Gastroesophageal sphincter (tissue), 4 donors: ENCODE data around the gene CLDN22. TPM values are rescaled to one million over a fixed set of nuclear protein-coding genes. Genes with fewer than 3 reads are reported as not detected.

ENCODE experiments used
- ATAC-seq: fragments of 150-250 bp; one replicate; pipeline ENCODE4 v1.9.1; 2016; ENCODE audit warnings: mild to moderate bottlenecking, moderate library complexity
- H3K27ac ChIP-seq, 4 donors: fragments of 200-600 bp; sonication (generic) in 3 of 4; 1 replicate in 3 of 4; 2 replicates in 1 of 4; pipeline ENCODE4 v1.5.1; 2016 to 2019
- H3K27me3 ChIP-seq: fragments of 200-600 bp; sonication (generic); one replicate; pipeline ENCODE4 v1.5.1; 2019
- H3K36me3 ChIP-seq, 2 donors: fragments of 200-600 bp; sonication (generic); one replicate each; pipeline ENCODE4 v1.5.1; 2019; ENCODE audit warnings: control low read depth in 1 of 2
- H3K4me1 ChIP-seq, 3 donors: fragments of 200-600 bp; sonication (generic); 1 replicate in 2 of 3; 2 replicates in 1 of 3; pipeline ENCODE4 v1.5.1; 2016 to 2019; ENCODE audit warnings: control low read depth in 2 of 3
- H3K4me3 ChIP-seq, 2 donors: fragments of 200-600 bp; sonication (generic); one replicate each; pipeline ENCODE4 v1.5.1; 2019; ENCODE audit warnings: mild to moderate bottlenecking in 1 of 2, moderate library complexity in 1 of 2
- H3K9me3 ChIP-seq, 3 donors: fragments of 200-600 bp; sonication (generic); one replicate each; pipeline ENCODE4 v1.5.1; 2017 to 2019; ENCODE audit warnings: control low read depth in 2 of 3
- EP300 ChIP-seq: sonication (generic); formaldehyde crosslinking; IDR thresholded peaks from one replicate; pipeline ENCODE4 v1.6.1; 2017; ENCODE audit warnings: antibody characterized with exemption, mild to moderate bottlenecking
- POLR2A ChIP-seq, 2 donors: fragments of 450-650 bp; IDR thresholded peaks; one replicate each; pipeline ENCODE4 v1.6.1; 2017; ENCODE audit warnings: antibody characterized with exemption in 2 of 2, mild to moderate bottlenecking in 2 of 2, moderate library complexity in 1 of 2
- POLR2AphosphoS5 ChIP-seq: sonication (generic); formaldehyde crosslinking; IDR thresholded peaks from one replicate; pipeline ENCODE4 v1.6.1; 2017; ENCODE audit warnings: antibody characterized with exemption
- WGBS, 2 donors: methylation state at CpG; one replicate each; pipeline ENCODE4 v1.1.5; 2018; ENCODE audit warnings: low coverage in 1 of 2; 5-methylcytosine and 5-hydroxymethylcytosine counted together
- total RNA-seq, 4 donors: library from RNA; depleted of rRNA; stranded (reverse); fragments of >200 nt; gene quantifications; one replicate each; pipeline ENCODE4 v1.1.0, GENCODE V29; 2016
- TF ChIP-seq, protein P1 (sequence below), 4 experiments: fragments of 200-600 bp in 2 of 4; fragments of 450-650 bp in 2 of 4; sonication (generic) in 1 of 4; IDR thresholded peaks; one replicate each; pipeline ENCODE4 v1.5.1; 2017 to 2019; ENCODE audit warnings: antibody characterized with exemption in 4 of 4, mild to moderate bottlenecking in 2 of 4, moderate library complexity in 2 of 4

Gene CLDN22
- total RNA-seq, 4 donors from 2014 or later: 1.4 TPM; not detected in 3

DNA sequence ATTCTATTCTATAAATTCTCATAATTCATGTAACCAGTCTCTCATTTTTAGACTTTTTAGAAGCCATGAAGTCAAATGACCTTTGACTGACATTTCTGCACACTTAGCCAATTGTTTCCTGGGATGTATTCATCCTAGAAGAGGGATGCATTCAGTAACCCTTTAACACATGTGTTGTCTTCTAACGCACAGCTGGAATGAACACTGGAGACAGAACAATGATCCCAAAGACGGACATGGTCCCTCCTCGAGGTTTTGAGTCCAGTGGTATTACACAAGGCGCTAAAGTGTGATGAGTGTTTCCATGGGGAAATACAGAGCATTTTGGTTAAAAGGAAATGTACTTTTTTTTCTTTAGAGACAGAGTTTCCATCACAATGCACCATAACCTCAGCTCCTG is 42.0 kb upstream of the CLDN22 start:
- Histone ChIP-seq H3K27ac (no peak overlapping the region), H3K27me3 (no peaks in the 10 kb centered on the region), H3K36me3 (no peaks in the 10 kb centered on the region), H3K4me3 (no peak overlapping the region), H3K4me1 (no peaks in the 10 kb centered on the region), H3K9me3 (no peaks in the 10 kb centered on the region)
- no peak for ATAC-seq
- WGBS, 2 donors: 94% methylated on average over 4 of the region's 4 CpGs
- TF ChIP-seq POLR2AphosphoS5 (no peak), EP300 (no peak), POLR2A (IDR thresholded peaks at IDR 0.05) (no peak)
- TF ChIP-seq, protein P1, sequence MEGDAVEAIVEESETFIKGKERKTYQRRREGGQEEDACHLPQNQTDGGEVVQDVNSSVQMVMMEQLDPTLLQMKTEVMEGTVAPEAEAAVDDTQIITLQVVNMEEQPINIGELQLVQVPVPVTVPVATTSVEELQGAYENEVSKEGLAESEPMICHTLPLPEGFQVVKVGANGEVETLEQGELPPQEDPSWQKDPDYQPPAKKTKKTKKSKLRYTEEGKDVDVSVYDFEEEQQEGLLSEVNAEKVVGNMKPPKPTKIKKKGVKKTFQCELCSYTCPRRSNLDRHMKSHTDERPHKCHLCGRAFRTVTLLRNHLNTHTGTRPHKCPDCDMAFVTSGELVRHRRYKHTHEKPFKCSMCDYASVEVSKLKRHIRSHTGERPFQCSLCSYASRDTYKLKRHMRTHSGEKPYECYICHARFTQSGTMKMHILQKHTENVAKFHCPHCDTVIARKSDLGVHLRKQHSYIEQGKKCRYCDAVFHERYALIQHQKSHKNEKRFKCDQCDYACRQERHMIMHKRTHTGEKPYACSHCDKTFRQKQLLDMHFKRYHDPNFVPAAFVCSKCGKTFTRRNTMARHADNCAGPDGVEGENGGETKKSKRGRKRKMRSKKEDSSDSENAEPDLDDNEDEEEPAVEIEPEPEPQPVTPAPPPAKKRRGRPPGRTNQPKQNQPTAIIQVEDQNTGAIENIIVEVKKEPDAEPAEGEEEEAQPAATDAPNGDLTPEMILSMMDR (IDR thresholded peaks at IDR 0.05): no peak

DNA sequence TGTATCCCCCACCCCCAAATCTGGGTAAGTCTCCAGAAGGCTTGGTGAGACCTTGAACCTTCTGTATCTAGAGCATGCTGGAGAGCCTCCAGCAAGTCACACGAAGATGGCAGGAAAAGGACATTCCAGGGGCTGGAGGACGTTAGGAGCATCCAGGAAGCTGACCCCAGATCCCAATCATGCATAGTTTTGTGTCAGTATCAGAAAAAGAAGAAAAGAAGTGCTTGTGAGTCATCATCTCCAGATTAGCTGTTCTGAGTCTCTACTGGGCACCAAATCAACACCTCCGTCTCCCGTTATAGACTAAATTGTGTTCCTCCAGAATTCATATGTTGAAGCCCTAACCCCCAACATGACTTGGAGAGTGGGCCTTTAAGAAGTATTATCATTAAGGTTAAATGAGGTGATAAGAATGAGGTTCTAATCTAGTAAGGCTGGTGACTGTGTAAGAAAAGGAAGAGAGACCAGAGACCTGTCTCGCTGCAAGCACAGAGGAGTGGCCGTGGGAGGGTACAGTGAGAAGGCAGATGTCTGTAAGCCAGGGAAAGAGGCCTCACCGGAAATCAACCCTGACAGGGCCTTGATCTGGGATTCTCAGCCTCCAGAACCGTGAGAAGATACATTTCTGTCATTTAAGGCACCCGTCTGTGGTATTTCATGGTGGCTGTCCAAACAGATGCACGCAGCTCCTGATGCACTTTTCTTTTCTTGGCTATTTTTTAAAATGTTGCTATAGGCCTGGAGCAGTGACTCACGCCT is 40.3 kb upstream of the CLDN22 start:
- Histone ChIP-seq H3K27me3 (no peaks in the 10 kb centered on the region), H3K9me3 (no peaks in the 10 kb centered on the region), H3K4me3 (no peak overlapping the region), H3K4me1 (no peaks in the 10 kb centered on the region), H3K36me3 (no peaks in the 10 kb centered on the region), H3K27ac (no peak overlapping the region)
- 54 to 71% methylated on average over 8 to 9 of the region's 11 CpGs for WGBS, 2 donors
- no peak for ATAC-seq
- TF ChIP-seq POLR2A (IDR thresholded peaks at IDR 0.05): no peak
- TF ChIP-seq EP300: no peak

DNA sequence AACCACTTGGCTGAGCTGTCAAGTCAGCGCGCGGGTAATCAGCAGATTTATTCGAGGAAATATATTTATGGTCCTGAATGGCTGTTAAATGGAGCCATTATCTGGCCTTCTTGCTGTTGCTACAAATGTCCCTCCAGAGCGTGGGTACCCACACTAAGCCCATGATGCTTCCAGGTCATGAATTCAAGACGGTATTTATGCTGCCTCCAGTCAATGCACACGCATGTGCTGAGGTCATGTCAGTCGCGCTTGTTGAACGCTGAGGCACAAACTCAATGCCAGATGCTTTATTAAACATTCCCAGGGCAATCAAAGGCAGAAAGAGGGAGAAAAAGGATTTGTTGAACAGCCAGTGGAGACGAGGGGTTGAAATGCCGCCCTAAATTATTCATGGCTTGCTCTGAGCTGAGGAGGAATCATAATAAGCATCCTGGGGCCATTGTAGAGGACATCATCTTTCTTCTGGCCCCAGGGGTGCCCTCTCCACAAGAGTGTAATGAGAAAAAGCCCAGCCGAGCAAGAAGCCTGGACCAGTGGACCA is 38.2 kb upstream of the CLDN22 start:
- TF ChIP-seq POLR2A (IDR thresholded peaks at IDR 0.05) (no peak), EP300 (no peak), POLR2AphosphoS5 (no peak)
- TF ChIP-seq, protein P1 (IDR thresholded peaks at IDR 0.05): no peak
- H3K36me3 ChIP-seq: no peaks in the 10 kb centered on the region
- 86 to 100% methylated on average over 1 to 11 of the region's 13 CpGs for WGBS, 2 donors
- H3K27ac ChIP-seq: no peak overlapping the region
- no peak for ATAC-seq
- no peak overlapping the region for H3K4me3 ChIP-seq
- H3K27me3 ChIP-seq: no peaks in the 10 kb centered on the region
- no peaks in the 10 kb centered on the region for H3K9me3 ChIP-seq
- no peaks in the 10 kb centered on the region for H3K4me1 ChIP-seq

DNA sequence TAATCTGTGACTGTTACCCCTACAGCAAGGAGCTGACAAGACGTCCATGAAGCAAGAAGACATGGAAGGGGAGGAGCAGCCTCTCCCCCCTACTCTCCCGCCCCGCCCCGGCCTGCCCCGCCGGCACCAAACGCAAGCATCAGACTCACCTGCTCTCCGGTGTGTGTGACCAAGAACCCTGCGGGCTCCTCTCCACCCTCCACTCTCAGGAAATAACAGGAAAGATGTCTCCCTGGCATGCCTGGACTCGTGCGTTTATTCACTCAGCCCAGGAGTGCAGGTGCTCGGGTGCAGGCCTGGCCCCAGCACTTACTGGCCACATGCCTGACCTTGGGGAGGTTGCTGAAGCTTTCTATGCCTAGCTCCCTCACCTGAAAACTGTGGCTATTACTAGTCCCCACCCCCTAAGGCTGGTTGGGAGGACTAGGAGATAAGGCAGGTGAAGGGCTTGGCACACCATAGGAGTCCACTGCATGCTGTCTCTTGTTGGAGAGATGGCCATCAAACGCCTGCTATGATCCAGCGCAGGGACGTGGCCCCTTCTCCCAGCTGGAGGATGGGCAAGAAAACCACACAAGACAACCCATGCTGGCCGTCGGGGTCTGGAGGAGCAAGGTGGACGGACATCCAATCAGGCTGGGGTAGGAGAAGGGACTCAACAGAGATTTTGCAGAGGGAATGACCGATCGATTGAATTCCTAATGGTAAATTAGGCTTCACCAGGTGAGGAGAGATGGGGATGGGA is 37.0 kb upstream of the CLDN22 start:
- H3K36me3 ChIP-seq: no peaks in the 10 kb centered on the region
- H3K27me3 ChIP-seq: no peaks in the 10 kb centered on the region
- H3K4me1 ChIP-seq: no peaks in the 10 kb centered on the region
- no peak for TF ChIP-seq EP300
- no peak overlapping the region for H3K27ac ChIP-seq
- WGBS, 2 donors: 65 to 83% methylated on average over 5 to 6 of the region's 20 CpGs
- H3K4me3 ChIP-seq: no peak overlapping the region
- no peaks in the 10 kb centered on the region for H3K9me3 ChIP-seq
- no peak for ATAC-seq

DNA sequence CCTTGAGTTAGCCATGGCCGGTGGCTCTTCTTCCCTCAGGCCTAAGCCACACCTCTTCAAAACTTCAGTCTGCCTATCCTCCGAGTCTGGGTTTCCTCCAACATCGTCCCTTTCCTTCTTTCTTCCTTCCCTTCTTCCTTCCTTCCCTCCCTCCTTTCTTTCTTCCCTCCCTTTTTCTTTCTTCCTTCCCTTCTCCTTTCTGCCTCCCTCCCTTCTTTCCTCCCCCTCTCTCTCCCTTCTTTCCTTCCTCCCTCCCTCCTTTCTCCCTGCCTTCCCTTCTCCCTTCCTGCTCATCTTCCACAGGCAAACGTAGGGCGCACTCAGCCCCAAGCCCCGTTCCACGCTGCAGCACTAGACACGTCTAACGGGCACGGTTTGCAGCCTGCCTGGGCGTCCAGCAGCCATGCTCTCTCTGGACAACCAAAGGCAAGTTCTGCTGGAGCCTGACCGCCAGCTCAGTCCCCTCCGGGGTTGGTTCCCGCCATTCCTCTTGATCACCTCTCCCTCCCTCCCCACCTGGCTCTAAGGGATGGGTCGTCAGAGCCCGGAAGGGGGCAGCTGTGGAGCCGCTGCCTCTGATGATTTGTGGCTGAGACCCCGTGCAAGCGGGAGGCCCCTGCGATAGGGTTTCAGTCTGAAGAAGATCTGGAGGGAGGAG is 36.2 kb upstream of the CLDN22 start:
- 87 to 89% methylated on average over 3 to 11 of the region's 20 CpGs for WGBS, 2 donors
- H3K4me1 ChIP-seq: no peaks in the 10 kb centered on the region
- ATAC-seq: no peak
- TF ChIP-seq POLR2AphosphoS5 (no peak), EP300 (no peak)
- TF ChIP-seq, protein P1 (IDR thresholded peaks at IDR 0.05): no peak
- H3K27me3 ChIP-seq: no peaks in the 10 kb centered on the region
- no peaks in the 10 kb centered on the region for H3K36me3 ChIP-seq
- no peak overlapping the region for H3K27ac ChIP-seq
- H3K4me3 ChIP-seq: no peak overlapping the region
- H3K9me3 ChIP-seq: no peaks in the 10 kb centered on the region
